CD4-positive, alpha-beta T cell treated with Interferon gamma for 1 hour (primary cell): ENCODE results near the gene HSP90AA1.
A peak's percentile ranks its signal among the peaks of the same experiment; 100 is the strongest.
"Not testable (repeated sequence)": the region's sequence is repeated elsewhere in the genome, so short reads cannot be mapped to it uniquely, and the experiment has no call there.

Source experiments
- DNase-seq: peaks from one replicate; pipeline ENCODE4 v3.0.0-alpha.2; 2020

Gene HSP90AA1

DNA sequence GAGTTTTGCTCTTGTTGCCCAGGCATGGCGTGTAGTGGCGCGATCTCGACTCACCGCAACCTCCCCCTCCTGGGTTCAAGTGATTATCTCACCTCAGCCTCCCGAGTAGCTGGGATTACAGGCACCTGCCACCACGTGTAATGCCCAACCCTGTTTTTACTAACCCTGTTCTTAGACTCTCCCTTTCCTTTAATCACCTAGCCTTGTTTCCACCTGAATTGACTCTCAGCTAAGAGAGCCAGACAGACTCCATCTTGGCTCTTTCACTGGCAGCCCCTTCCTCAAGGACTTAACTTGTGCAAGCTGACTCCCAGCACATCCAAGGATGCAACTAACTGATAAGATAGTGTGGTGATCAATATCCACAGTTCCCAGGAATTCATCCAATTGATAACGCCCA lies 22.3 kb downstream of the HSP90AA1 start:
- DNase-seq, result not testable (repeated sequence)

DNA sequence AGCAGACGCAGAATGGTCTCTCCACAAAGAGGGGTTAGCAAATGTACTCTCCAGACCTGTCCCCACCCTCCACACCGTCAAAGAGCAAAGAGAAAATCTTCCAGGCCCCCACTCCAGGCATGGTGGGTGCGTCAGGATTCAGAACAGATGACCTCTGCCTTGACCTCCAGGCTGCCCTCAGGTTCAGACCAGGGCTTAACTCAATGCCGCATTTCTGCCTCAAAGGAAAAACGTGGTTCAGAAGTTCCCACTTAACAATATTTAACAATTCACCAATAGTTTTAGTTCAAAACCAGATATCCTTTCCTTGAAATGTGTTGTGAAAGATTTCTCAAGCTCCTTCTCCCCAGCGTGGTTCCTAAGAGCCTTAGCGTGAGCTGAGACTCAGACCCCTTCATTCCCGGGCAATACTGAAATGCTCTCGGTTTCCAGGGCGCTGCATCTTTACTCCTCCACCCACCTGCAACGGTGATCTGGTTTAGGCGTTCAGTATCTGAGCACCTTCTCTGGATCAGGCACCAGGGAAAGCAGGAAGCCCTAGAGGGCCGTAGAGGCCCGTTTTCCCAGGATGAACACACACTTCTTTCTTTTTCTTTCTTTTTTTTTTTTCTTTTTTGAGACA lies 22.9 kb downstream of the HSP90AA1 start:
- DNase-seq, result no peak

DNA sequence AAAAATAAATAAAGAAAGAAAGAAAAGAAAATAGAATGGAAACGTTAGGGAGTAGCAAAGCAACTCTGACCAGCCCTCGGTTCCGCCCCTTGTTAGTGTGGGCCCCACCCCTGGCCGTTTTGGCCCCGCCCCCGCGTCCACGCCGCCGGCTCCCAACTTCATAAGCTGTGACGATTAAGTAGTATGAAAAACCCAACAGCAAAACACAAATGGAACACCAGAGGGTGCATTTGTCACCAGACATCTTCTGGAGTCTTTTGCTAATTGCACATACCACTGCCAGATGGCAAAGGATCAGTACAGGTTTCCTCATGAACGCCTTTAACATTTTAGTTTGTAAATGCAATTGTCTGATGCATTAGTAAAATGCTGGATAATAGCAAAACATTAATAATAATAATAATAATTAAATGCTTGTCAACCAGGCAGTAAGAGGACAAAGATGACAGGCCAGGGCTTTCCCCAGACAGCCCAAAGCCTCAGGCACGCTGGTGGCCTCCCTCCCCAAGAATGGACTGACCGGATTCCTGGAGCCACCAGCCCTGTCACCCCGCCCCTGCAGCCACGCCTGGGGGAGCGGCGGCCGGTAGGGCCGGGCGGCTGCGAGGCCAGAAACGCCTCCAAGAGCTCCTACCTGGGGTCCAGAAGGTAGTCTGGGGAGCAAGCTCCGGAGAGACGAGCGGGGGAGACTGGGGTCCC lies 23.6 kb downstream of the HSP90AA1 start:
- peak; percentile 78 for DNase-seq

DNA sequence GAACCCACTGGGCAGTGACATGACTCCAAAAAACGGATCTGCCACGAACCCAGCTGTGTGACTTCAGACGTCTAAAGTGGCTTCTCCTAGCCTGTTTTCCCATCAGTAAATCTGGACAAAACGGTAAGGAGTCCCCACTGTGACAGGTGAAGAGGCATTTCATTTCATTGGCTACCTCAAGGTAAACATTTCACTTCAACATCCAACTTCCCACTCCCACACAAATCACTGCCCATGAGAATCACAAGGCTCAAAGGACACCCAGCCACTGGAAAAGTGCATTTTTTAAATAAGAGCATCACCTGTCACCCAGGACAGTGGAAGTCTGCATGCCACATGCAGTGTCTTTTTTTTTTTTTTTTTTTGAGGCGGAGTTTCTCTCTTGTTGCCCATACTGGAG lies 27.9 kb downstream of the HSP90AA1 start:
- no peak for DNase-seq

DNA sequence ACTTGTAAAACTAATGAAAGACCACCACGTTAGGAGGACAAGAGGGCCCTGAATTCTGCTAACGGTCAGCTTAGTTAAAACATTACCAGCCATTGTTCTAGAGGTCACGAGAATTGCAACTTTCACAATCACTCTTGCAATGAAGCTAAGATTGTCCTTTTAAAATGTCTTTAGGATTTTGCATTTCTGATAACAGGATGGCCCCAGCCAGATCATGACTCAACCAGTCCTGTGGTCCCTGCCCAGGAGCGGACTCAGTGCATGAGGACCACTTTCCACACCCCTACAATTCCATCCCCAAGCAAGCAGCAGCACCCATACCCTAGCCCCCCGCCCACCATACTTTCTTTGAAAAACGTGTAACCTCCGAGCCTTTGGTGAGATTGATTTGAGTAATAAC lies 28.7 kb downstream of the HSP90AA1 start:
- DNase-seq, result no peak

DNA sequence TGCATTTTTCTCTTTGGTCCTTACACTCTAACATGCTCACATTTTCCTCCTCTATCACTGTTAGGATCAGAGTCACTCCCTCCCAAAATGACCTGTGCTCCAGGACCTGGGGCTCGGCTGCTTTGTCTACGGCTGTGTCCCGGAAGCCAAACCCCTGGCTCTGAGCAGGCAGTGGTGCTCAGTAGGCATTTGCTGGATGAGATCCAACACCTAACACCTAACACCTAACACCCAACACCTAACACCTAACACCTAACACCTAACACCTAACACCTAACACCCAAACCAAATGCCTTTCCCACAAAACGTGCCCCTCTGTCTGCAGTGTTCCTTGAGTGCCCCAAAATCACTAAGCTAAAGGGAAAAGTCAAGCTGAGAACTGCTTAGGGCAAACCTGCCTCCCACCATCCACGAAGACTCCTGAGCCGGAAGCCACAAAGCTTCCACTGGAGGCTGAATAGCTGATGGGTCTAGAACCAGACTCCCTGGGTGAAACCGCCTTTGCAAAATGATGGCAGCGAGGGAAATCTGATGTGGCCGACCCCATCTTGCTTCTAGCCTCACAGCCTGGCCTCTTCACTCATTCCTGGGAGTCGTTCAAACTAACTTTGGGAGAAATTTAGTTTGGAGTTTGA lies 29.2 kb downstream of the HSP90AA1 start:
- DNase-seq, result no peak

DNA sequence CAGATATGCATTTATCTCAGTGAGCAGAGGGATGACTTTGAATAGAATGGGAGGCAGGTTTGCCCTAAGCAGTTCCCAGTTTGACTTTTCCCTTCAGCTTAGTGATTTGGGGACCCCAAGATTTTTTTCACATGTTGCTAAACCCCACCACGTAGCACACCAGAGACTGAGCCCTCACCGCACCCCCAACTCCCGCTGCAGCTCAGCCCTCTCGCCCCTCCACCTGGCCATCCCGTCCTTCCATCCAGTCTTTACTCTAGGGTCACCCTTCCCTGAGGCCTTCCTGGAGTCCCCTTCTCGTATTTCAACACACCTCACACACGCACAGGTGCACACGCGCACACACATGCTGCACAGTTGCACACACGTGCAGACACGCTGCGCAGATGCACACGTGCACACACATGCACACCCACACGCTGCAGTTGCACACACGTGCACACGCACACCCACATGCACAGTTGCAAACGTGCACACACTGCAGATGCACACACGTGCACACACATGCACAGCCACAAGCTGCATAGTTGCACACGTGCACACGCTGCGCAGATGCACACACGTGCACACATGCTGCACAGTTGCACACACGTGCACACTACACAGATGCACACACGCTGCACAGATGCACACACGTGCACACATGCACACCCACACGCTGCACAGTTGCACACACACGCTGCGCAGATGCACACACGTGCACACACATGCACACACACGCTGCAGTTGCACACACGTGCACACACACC lies 30.0 kb downstream of the HSP90AA1 start:
- DNase-seq, result no peak

DNA sequence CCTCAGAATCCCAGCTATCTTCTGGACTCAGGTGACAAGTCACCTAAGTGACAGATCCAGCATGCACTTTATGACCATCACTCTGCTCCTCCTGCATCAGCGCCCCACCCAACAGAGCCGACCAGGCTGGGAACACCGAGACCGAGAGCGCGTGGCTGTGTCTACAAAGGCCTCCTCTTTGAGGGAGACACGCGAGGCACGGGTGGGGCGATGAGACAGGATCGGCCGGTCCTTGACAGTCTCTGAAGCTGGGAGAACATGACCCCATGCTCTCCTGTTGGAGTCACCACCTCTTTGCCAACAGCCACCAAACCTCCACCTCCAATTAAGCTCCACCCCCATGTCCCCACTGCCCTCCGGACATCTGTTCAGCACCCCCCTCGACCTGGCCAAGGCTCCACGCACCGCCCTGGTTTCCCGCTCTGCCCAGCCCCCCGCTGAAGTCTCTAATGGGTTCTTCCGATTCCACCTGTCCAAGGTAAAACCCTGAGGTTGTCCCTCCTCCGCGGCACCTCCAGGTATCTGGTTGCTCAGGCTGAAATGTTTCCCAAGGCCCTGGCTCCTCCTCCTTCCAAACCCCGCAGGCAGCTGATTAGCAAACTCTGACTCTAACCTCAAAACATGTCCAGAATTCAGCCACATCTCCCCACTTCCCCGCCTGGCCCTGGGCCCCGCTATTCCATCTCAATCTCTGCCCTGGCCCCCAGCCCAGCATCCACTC lies 31.5 kb downstream of the HSP90AA1 start:
- no peak for DNase-seq

DNA sequence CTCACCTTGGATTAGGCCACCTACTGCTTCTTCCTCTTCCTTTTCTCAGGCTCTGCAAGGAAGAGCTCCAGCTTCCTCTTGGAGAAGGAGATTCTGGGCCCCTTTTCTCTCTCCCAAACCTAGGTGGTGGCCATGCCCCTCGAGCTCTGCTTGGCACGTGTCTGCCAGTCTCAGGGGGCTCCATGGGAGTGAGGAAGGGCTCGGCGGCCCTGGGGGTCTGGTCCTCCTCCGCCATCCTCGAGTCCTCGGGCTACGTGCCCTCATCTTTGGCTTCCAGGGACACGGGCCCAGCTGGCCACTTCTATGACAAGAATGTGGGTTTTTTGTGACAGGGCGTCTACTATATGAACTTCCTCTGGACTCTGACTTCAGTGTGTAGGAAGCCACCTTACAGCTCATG lies 34.3 kb downstream of the HSP90AA1 start:
- DNase-seq, result no peak

DNA sequence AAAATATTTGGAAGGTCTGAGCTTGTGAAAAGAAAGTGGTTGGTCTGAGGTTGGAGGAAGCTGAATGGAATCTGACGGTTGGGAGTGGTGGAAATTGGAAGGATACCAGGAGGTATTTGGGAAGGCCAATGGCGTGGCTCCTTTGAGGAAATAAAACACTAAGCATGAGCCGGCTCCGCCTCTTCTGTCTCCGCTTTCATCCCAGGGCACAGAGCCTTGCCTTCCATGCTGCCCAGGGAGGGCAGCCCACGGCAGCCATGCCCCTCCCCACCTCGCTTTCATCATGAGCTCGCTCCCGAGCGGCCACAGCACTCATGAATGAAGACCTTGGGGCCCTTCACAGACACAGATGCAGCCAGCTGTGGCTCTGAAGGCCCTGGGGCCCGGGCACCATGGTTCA lies 36.2 kb downstream of the HSP90AA1 start:
- DNase-seq, result no peak

DNA sequence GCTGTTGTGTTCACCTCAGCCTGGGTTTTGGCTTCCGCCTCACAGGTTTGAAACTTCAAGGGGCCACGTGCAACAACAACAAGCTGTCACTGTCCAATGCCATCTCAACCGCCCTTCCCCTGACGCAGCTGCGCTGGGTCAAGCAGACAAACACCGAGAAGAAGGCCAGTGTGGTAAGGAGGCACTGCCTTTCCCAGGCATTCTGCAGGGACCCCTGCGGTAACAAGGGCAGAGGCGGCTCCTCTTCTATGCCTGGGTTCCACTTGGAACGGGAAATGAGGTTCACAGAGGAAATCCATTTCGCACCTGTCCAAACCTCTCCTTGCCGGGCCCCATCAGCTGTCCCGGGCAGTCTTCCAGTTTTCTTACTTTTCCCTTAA lies 36.8 kb downstream of the HSP90AA1 start:
- no peak for DNase-seq

DNA sequence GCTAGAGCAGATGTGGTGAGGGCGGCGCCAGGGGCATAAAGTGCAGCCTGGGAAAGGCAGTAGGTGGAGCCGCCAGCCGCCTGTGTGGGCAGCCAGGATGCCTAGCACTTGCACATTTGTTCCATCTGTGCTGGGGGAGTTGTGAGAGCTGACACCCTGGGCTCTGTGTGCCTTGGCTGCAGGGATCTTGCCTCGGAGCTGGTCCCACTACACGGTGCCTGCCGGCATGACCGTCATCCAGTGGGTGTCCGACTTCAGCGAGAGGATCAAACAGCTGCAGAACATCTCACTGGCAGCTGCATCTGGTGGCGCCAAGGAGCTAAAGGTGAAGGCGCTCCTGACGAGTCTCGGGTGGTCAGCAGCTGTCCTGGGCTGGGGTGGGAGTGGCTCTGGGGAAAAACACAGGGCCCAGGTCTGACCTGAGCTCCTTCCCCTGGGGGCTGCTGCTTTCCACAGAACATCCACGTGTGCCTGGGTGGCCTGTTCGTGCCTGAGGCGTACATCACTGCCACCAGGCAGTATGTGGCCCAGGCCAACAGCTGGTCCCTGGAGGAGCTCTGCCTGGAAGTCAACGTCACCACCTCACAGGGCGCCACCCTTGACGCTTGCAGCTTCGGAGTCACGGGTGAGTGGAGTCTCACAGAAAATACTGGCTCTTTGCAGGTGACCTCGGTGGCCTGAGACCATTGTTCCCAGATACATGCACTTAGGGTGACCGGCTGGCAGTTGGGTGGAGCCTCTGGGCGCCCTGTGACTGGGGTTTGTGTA lies 37.4 kb downstream of the HSP90AA1 start:
- DNase-seq, result no peak

DNA sequence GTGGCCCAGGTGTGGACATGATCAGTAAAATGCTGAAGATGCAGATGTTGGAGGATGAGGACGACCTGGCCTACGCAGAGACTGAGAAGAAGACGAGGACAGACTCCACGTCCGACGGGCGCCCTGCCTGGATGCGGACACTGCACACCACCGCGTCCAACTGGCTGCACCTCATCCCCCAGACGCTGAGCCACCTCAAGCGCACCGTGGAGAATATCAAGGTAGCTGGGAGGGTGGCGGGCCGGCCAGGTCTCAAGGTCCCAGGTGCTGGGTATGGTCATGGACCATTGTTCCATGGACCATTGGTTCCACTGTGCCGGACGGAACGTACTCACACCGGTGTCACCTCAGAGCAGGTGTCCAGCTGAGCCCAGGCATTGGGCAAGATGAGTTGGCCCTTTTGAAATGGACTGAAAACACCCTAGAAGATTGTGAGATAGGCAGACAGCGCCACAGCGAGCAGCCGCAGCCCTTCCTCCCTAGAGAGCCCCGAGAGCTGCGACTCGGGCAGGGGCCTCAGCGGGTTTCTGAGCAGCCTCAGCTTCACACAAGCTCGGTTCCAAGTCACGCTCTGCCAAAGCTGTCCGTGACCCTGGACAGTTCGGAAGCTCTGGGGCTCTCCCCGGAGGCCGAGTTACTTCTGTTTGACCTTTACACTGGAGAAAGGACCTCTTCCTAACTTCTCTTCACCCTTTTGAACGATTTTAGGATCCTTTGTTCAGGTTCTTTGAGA lies 38.9 kb downstream of the HSP90AA1 start:
- DNase-seq, result no peak

DNA sequence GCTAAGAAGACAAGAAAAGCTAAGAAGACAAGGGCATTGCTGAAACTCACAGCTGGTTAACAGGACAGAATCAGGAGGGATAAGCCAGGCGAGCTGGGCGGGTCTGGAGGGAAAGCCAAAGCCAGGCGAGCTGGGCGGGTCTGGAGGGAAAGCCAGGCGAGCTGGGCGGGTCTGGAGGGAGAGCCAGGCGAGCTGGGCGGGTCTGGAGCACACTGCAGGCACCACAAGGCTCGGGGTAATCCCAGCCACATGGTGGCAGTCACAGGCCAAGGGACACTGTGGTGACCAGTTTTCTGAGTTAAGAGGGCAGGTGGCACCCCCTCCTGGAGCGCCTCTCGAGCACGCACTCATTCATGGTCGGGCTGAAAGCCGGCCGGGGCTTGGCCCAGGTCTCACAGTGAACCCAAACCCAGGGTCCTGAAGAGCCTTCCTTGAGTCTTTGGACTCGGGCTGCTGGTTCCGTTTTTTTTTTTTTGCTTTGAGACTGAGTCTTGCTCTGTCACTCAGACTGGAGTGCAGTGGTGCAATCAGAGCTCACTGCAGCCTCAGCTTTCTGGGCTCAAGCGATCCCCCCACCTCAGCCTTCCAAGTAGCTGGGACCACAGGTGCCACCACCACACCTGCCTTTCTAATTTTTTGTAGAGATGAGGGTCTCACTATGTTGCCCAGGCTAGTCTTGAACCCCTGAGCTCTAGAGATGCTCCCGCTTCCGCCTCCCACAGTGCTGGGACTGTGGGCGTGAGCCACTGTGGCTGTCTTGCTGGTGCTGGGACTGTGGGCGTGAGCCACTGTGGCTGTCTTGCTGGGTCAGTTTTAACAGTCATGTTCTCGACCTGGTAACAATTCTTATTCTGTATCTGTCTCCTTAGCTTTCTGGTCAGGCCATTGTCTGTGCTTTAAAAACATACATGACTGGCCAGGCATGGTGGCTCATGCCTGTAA lies 40.2 kb downstream of the HSP90AA1 start:
- DNase-seq, result peak; percentile 11

DNA sequence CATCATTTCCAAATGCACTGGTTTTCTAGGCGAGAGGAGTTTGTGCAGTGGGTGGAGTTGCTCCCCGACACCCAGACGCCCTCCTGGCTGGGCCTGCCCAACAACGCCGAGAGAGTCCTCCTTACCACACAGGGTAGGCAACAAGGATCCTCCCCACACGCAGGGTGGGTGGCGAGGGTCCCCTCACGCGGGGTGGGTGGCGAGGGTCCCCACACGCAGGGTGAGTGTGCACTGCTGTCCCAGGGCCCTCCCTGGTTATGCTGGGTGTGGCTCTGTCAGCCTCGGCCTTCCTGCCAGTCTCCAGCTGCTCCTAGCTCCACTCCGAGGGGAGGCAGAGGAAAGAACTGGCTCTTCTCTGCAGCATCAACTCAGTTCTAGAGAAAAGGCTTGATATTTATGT lies 42.3 kb downstream of the HSP90AA1 start:
- no peak for DNase-seq

DNA sequence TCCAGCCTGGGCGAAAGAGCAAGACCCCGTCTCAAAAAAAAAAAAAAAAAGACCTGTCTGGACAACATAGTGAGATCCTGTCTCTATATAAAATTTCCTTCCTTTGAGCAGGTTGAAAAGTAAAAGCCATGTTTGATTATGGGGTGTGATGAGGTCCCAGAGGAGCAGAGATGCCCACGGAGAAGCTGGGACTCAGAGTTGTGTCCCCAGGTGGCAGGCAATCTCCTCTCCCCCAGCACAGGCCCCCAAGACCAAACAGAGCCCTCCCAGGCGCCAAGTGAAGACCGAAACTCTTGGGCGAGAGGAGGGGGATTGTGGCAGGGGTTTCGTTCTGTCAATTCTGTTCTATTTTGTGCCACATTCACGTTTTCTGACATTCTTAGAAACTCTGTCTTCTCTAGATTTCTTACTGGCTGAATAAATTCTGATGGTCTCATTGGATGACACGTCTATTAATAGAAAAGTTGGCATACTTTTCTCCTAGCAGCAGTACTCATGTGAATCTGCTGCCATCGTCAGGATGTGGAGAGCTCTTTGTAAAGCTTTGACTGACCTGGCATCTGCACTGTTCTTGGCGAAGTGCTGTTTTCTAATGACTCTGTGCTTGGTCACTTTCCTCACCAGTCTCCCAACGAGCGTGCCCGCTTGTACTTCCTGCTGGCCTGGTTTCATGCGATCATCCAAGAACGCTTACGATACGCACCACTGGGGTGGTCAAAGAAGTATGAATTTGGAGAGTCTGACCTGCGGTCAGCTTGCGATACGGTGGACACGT lies 43.4 kb downstream of the HSP90AA1 start:
- no peak for DNase-seq

DNA sequence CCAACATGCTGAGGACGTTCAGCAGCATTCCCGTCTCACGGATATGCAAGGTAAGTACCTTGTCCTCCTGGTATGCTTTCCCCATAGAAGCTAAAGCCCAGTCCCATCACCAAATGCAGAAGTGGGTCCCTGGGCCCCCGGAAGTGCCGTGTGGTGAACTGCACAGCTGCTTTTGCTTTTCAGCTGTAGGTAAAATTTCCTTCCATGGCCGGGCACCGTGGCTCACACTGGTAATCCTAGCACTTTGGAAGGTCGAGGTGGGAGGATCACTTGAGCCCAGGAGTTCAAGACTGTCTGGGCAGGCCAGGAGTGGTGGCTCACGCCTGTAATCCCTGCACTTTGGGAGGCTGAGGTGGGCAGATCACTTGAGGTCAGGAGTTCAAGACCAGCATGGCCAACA lies 44.1 kb downstream of the HSP90AA1 start:
- no peak for DNase-seq

DNA sequence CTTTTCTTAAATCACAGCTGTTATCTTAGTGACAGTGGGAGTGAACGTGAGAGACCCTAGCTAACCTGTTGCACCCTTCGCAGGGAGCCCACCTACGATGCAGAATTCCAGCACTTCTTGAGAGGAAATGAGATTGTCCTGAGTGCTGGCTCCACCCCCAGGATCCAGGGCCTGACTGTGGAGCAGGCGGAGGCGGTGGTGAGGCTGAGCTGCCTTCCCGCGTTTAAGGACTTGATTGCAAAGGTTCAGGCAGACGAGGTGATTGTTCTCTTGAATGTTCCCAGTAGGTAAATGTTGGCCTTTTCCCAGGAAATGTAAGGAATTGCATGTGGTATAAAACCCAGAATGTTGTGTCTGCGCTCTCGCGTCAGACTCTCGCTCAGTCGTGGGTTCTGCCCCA lies 46.7 kb downstream of the HSP90AA1 start:
- no peak for DNase-seq

DNA sequence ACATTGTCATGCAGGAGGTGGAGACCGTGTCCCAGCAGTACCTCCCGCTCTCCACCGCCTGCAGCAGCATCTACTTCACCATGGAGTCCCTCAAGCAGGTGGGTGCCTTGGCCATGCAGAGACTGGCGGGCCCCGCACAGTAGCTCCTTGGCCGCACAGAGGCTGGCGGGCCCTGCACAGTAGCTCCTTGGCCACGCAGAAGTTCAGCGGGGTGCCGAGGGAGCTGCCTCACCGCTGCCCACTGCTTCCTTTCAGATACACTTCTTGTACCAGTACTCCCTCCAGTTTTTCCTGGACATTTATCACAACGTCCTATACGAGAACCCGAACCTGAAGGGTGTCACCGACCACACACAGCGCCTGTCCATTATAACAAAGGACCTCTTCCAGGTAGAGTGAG lies 47.7 kb downstream of the HSP90AA1 start:
- no peak for DNase-seq

DNA sequence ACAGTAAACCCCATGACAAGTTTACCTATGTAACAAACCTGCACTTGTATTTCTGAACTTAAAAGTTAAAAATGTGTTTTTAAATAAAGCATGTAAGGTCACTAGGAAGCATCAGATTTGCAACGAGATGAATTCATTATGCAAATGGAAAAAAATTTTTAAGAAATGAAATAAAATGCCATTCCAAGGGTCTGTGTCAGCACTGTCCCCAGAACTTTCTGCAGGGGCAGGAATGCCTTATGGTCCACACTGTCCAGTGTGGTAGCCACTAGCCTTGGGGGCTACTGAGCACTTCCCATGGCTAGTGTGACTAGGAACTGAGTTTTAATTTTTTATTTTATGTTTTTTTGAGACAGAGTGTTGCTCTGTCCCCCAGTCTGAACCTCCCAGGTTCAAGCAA lies 49.2 kb downstream of the HSP90AA1 start:
- no peak for DNase-seq
